Amygdala (tissue), 56 donors: Measurements from ENCODE around the gene SETDB2.

Experiments used
- DNase-seq, 56 donors: peaks; one replicate each; lab custom pipeline; 2025; lab: John Stamatoyannopoulos, UW

The SETDB2 gene

DNA sequence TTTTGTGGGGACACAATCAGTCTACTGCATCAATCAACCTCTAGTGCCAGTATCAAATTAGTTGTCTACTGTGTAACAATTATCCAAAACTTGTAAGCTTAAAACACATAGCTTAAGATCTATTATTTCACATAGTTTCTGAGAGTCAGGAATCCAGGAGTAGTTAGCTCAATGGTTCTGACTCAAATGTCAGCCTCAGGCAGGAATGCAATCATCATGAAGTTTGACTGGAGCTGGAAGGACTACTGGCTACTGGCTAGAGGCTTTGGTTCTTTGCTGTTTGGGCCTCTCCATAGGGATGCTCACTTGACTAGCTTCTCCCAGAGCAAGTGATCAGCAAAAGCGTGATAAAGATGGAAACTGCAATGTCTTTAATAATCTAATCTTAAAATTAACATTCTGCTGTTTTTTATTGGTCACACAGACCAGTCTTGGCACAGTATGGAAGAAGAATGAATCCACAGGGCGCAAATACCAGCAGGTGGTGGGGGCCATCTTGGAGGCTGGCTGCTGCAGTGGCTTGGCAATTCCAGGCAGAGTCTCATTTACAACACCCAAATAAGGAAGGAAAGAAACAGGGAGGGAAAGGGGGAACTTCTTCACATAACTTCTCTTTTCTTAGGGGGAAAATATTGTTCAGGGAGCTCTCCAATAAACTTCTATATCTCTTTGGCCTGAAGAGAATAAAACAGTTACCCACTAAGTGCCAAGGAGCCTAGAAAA, 15.9 kb upstream of the SETDB2 start:
- no peak for DNase-seq

DNA sequence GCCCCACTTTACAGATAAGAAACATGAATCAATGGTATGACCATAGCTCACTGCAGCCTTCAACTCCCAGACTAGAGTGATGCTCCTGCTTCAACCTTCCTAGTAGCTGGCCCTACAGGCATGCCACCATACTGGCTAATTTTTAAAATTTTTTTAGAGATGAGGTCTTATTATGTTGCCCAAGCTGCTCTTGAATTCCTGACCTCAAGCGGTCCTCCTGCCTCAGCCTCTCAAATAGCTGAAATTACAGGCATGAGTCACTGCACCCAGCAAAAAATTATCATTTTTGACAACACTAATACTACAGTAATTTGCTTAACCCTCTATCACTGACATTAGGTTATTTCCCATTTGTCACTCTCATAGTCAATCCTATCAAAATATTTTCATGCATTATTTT, 15.0 kb upstream of the SETDB2 start:
- no peak for DNase-seq

GRCh38 chr13:49435992-49436391, 8.1 kb upstream of the SETDB2 start:
- DNase-seq = no peak

DNA sequence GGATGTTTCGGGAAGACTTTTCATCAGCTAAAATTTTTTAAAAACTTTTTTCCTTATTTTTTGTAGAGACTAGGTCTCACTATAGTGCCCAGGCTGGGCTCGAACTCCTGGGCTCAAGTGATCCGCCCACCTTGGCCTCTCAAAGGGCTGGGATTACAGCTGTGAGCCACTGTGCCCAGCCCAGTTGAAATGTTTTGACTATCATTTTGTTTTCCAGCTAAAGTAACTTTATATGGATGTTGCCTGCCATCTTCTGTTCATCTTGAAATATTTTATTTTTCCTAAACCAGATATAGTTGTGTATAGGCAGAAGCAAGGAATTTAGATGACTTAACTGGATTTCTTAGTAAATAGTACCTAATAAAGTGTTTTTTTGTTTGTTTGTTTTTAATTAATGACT, 7.2 kb upstream of the SETDB2 start:
- DNase-seq = peak in 9 of 56 donors; percentile 1 to 20 (median 6)

- no peak for DNase-seq
Observed at GRCh38 chr13:49437705-49438104, 6.4 kb upstream of the SETDB2 start.

- DNase-seq = no peak
Observed at GRCh38 chr13:49439609-49440008, 4.5 kb upstream of the SETDB2 start.

DNA sequence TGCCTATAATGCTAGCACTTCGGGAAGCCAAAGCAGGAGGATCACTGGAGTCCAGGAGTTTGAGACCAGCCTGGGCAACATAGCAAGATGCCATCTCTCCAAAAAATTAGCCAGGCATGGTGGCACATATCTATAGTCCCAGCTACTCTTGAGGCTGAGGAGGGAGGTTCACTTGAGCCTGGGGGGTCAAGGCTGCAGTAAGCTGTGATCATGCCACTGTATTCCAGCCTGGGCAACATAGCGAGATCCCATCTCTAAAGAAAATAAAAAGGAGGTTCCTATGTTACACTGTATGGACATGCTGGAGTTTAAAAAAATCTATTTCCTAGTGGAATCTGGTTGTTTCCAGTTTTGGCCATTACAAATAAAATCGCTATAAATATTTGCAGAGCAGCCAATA, 2.8 kb upstream of the SETDB2 start:
- no peak for DNase-seq

DNA sequence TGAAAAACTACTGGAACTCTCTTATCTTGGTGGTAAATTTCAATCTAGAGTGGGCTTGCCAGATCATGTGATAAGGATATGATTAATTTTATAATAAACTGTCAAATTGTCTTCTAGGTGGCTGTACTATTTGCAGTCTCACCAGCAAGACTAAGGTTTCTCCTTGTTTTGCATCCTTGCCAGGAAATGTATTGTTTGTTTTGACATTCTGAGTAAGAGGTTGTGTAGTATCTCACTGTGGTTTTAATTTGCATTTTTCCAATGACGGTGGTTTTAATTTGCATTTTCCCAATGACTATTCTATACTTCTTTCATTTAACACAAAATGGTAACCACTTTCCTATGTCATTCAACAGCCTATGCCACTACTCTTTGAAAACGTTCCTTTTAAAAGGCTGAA, 2.2 kb upstream of the SETDB2 start:
- DNase-seq = no peak

DNA sequence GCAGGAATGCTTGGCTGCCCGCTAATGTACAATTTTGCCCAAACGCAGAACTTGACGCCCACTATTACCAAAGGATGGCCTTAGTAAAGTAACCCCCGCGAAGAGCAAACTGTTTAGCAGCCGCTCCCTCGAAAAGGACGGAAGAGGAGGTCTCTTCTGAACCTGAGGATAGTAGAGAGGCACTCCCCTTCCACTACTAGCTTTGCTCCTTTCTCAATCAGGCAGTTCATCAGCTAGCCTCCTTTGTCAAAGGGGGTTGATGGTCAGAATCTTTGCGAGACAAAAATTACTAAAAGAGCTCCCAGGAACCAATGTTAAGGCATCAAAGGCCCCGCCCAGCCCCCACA, 744 bp upstream of the SETDB2 start:
- DNase-seq = peak in 8 of 56 donors; percentile 28 to 77 (median 46)

GRCh38 chr13:49444524-49445395, 686 bp downstream of the SETDB2 start:
- peak in 5 of 56 donors; percentile 5 to 72 (median 26) for DNase-seq

- DNase-seq = no peak
Observed at GRCh38 chr13:49446473-49446872, 2.4 kb downstream of the SETDB2 start.

DNA sequence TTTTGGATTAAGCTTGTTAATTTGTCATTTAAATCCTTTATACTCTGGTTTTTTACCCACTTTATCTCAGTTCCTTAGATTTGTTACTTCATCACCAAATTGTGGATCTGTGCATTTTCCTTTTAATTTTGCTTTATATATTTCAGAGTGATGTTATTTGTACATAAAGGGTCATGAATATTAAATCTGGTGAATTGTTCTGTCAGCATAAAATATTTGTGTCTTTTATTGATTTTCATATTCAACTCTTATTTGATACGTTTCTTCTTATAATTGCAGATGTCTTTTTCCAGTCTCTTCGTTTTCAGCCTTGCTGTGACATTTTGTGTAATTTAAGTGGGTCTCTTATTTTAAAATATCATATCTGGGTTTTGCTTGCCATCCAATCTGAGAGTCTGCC, 4.7 kb downstream of the SETDB2 start:
- no peak for DNase-seq

DNA sequence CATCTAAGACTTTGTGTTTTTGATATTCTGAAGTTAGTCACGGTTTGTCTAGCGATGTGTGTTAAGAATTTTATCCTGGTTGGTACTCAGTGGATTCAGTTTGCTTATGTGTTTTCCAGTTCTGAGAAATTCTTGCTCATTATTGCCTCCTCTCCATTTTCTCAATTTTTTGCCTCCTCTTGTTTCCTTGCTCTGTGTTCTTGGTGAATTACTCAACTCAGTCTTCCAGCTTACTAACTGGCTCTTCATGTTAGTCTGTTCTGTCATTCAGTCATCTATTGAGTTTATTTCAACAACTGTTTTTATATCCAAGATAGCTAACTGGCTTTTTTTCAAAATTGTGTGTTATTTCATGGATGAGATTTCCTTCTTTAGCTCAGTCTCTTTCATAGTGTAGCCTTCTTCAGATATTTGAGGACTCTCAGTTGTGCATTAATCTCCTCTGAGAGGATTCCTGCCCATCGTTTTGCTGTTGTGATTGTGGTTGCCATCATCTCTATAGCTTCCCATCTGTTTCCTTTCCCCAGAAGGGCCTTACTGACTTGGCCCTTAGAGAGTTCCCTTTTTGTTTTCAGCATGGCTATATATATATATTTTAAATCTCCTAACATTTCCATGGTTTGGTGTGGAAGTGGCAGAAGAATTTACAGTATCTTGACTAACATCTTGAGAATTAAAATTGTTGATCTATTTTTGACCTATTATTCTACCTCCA, 6.2 kb downstream of the SETDB2 start:
- DNase-seq = no peak

GRCh38 chr13:49452725-49453457, 8.8 kb downstream of the SETDB2 start:
- no peak for DNase-seq

DNA sequence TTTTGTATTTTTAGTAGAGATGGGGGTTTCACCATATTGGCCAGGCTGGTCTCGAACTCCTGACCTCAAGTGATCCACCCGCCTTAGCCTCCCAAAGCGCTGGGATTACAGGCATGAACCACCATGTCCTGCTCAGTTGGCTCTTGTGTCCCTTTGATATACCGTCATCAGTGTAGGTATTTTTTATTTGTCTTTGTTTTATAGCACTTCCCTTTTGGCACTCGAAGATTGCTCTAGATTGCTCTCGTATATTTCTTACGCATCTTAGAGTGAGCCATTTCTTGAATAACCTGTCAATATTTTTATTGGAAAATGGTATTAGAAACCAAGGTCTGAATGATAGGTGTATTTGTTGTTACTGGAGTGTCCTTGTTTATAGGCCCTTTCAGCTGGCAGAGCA, 9.4 kb downstream of the SETDB2 start:
- DNase-seq = no peak

GRCh38 chr13:49454388-49455006, 10.4 kb downstream of the SETDB2 start:
- no peak for DNase-seq

GRCh38 chr13:49455007-49455398, 10.9 kb downstream of the SETDB2 start:
- no peak for DNase-seq

- DNase-seq = no peak
Observed at GRCh38 chr13:49456156-49456555, 12.1 kb downstream of the SETDB2 start.

GRCh38 chr13:49457221-49457620, 13.1 kb downstream of the SETDB2 start:
- no peak for DNase-seq

DNA sequence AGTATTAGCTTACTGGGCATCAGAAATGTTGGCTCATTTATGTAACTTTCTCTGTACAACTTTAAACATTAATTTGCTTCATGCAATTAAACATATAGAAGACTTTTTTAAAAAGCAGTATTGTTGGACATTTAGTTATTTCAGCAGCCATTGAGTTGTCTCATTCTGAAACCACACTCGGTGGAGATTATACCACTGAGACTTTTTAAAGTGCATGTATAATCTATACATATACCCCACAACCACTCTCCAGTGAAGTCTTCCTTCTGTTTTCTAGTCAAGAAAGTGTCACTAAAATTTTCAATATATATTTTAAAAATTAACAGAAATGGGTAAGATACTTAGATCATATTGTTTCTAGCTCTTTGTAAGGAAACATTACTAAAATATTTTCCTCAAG, 15.5 kb downstream of the SETDB2 start:
- DNase-seq = no peak
